ENCODE results near the gene RAB6B.

RAB6B gene

GRCh38 chr3:133776794-133777438 lies 118.8 kb downstream of the RAB6B start:
- no peaks in the 10 kb centered on the region for H3K4me1 ChIP-seq (ENCODE audit: control insufficient read depth, insufficient read depth, low read length)
- no peak for TF ChIP-seq ZNF600 (tag by site-specific recombination; IDR thresholded peaks at IDR 0.05)
- TF ChIP-seq ZBTB8A (tag by site-specific recombination; IDR thresholded peaks at IDR 0.05), result no peak
- no peak for TF ChIP-seq ZNF350 (tag by site-specific recombination; IDR thresholded peaks at IDR 0.05)
- no peaks in the 10 kb centered on the region for H3K9me3 ChIP-seq (ENCODE audit: control insufficient read depth, insufficient read depth, low read depth, low read length)
- no peaks in the 10 kb centered on the region for H3K36me3 ChIP-seq (ENCODE audit: control insufficient read depth in 2 of 2, insufficient read depth in 1 of 2, low read length in 2 of 2)
- ChIA-PET POLR2A (no interaction called here), CTCF (no interaction called here)
- no peak overlapping the region for H3K27ac ChIP-seq (ENCODE audit: extremely low read depth, low read depth, low read length)
- H3K4me3 ChIP-seq (ENCODE audit: low read depth, low read length), result no peak overlapping the region

DNA sequence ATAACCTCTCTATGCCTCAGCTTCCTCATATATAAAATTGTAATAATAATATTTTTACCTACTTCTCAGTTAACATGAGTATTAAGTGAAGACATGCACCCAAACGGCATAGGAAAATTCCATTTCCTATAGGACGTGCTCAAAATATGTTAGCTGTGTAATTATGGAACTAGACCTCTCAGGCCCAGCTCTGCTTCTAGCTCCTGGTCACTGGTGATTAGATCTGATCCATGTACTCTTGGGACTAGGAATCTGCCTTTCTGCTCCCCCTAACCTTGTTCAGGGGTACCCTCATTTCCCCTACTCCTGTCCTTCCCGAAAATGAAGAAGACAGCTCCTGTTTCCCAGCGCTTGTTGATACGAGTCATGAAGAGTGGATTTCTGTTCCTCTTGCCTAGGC lies 119.8 kb downstream of the RAB6B start:
- ChIA-PET POLR2A (no interaction called here), CTCF (no interaction called here)
- no peak overlapping the region for H3K27ac ChIP-seq (ENCODE audit: extremely low read depth, low read depth, low read length)
- H3K4me3 ChIP-seq (ENCODE audit: low read depth, low read length), result no peak overlapping the region
- TF ChIP-seq ZBTB21 (tag by site-specific recombination; IDR thresholded peaks at IDR 0.05), result no peak
- TF ChIP-seq ZNF549 (tag by site-specific recombination; IDR thresholded peaks at IDR 0.05), result no peak
- no peak for TF ChIP-seq ZNF362 (tag by site-specific recombination; IDR thresholded peaks at IDR 0.05)
- TF ChIP-seq ZNF544 (tag by site-specific recombination; IDR thresholded peaks at IDR 0.05), result no peak
- TF ChIP-seq ZNF560 (tag by site-specific recombination; IDR thresholded peaks at IDR 0.05; ENCODE audit: borderline replicate concordance), result no peak
- TF ChIP-seq ZNF510 (tag by site-specific recombination; IDR thresholded peaks at IDR 0.05; ENCODE audit: insufficient replicate concordance), result no peak
- no peak for TF ChIP-seq ZBTB7A (tag by site-specific recombination; IDR thresholded peaks at IDR 0.05; ENCODE audit: low read depth)
- TF ChIP-seq ZNF133 (tag by site-specific recombination; IDR thresholded peaks at IDR 0.05), result no peak
- TF ChIP-seq ZNF121 (tag by site-specific recombination; IDR thresholded peaks at IDR 0.05), result no peak
- no peak for TF ChIP-seq ZNF473 (tag by site-specific recombination; IDR thresholded peaks at IDR 0.05)
- TF ChIP-seq ZNF776 (tag by site-specific recombination; IDR thresholded peaks at IDR 0.05; ENCODE audit: borderline replicate concordance), result no peak
- no peak for TF ChIP-seq SP2 (tag by site-specific recombination; IDR thresholded peaks at IDR 0.05)
- TF ChIP-seq ZNF610 (tag by site-specific recombination; IDR thresholded peaks at IDR 0.05; ENCODE audit: borderline replicate concordance), result no peak
- no peak for TF ChIP-seq ZNF404 (tag by site-specific recombination; IDR thresholded peaks at IDR 0.05)
- no peak for TF ChIP-seq KLF9 (tag by site-specific recombination; IDR thresholded peaks at IDR 0.05; ENCODE audit: low read depth)
- no peak for TF ChIP-seq ZNF600 (tag by site-specific recombination; IDR thresholded peaks at IDR 0.05)
- TF ChIP-seq GLI4 (tag by site-specific recombination; IDR thresholded peaks at IDR 0.05), result no peak
- no peak for TF ChIP-seq OVOL3 (tag by site-specific recombination; IDR thresholded peaks at IDR 0.05)
- no peak for TF ChIP-seq ZNF140 (tag by site-specific recombination; IDR thresholded peaks at IDR 0.05)
- no peaks in the 10 kb centered on the region for H3K9me3 ChIP-seq (ENCODE audit: control insufficient read depth, insufficient read depth, low read depth, low read length)
- no peaks in the 10 kb centered on the region for H3K36me3 ChIP-seq (ENCODE audit: control insufficient read depth in 2 of 2, insufficient read depth in 1 of 2, low read length in 2 of 2)
- no peaks in the 10 kb centered on the region for H3K4me1 ChIP-seq (ENCODE audit: control insufficient read depth, insufficient read depth, low read length)

- no peak overlapping the region for H3K27ac ChIP-seq (ENCODE audit: extremely low read depth, low read depth, low read length)
- CTCF ChIA-PET, result no interaction called here
- no peak overlapping the region for H3K4me3 ChIP-seq (ENCODE audit: low read depth, low read length)
- H3K36me3 ChIP-seq (ENCODE audit: control insufficient read depth in 2 of 2, insufficient read depth in 1 of 2, low read length in 2 of 2), result no peaks in the 10 kb centered on the region
- H3K4me1 ChIP-seq (ENCODE audit: control insufficient read depth, insufficient read depth, low read length), result no peaks in the 10 kb centered on the region
- no peaks in the 10 kb centered on the region for H3K9me3 ChIP-seq (ENCODE audit: control insufficient read depth, insufficient read depth, low read depth, low read length)
- POLR2A ChIA-PET, result no interaction called here
- TF ChIP-seq ZFP69B (tag by site-specific recombination; IDR thresholded peaks at IDR 0.05) (no peak), ZNF155 (tag by site-specific recombination; IDR thresholded peaks at IDR 0.05) (no peak), SCRT1 (tag by site-specific recombination; IDR thresholded peaks at IDR 0.05; ENCODE audit: borderline replicate concordance) (no peak), ZNF10 (tag by site-specific recombination; IDR thresholded peaks at IDR 0.05) (no peak), ZNF138 (tag by site-specific recombination; IDR thresholded peaks at IDR 0.05; ENCODE audit: borderline replicate concordance) (no peak), ZNF555 (tag by site-specific recombination; conservative IDR thresholded peaks at IDR 0.05) (no peak), ZIC2 (tag by site-specific recombination; IDR thresholded peaks at IDR 0.05) (no peak)
- TF ChIP-seq, protein P1, sequence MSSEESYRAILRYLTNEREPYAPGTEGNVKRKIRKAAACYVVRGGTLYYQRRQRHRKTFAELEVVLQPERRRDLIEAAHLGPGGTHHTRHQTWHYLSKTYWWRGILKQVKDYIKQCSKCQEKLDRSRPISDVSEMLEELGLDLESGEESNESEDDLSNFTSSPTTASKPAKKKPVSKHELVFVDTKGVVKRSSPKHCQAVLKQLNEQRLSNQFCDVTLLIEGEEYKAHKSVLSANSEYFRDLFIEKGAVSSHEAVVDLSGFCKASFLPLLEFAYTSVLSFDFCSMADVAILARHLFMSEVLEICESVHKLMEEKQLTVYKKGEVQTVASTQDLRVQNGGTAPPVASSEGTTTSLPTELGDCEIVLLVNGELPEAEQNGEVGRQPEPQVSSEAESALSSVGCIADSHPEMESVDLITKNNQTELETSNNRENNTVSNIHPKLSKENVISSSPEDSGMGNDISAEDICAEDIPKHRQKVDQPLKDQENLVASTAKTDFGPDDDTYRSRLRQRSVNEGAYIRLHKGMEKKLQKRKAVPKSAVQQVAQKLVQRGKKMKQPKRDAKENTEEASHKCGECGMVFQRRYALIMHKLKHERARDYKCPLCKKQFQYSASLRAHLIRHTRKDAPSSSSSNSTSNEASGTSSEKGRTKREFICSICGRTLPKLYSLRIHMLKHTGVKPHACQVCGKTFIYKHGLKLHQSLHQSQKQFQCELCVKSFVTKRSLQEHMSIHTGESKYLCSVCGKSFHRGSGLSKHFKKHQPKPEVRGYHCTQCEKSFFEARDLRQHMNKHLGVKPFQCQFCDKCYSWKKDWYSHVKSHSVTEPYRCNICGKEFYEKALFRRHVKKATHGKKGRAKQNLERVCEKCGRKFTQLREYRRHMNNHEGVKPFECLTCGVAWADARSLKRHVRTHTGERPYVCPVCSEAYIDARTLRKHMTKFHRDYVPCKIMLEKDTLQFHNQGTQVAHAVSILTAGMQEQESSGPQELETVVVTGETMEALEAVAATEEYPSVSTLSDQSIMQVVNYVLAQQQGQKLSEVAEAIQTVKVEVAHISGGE (tag by site-specific recombination; conservative IDR thresholded peaks at IDR 0.05; ENCODE audit: low read depth), result no peak
Measured at GRCh38 chr3:133775309-133775708, 120.4 kb downstream of the RAB6B start.

Data from HEK293 (cell line).